Stomach (tissue), 19 donors: ENCODE data around the gene RAB8A. TPM values are rescaled to one million over a fixed set of nuclear protein-coding genes. Genes with fewer than 3 reads are reported as not detected.

ENCODE experiments used
- DNase-seq, 2 donors: peaks; one replicate each; pipeline versions ENCODE4 v3.0.0 to v3.0.0-alpha.2; 2013 to 2019
- H3K27ac ChIP-seq, 5 donors: fragments of 200-600 bp in 4 of 5; sonication (generic) in 4 of 5; one replicate each; pipeline ENCODE4 v1.5.1; 2013 to 2019; ENCODE audit warnings: mild to moderate bottlenecking in 1 of 5, moderate library complexity in 1 of 5
- H3K27me3 ChIP-seq, 3 donors: fragments of 200-600 bp; sonication (generic); one replicate each; pipeline ENCODE4 v1.5.1; 2017 to 2019; ENCODE audit warnings: mixed run types in 1 of 3
- H3K36me3 ChIP-seq, 4 donors: fragments of 200-600 bp; sonication (generic); 1 replicate in 3 of 4; 2 replicates in 1 of 4; pipeline ENCODE4 v1.5.1; 2016 to 2019
- H3K4me1 ChIP-seq, 4 donors: fragments of 200-600 bp; sonication (generic); one replicate each; pipeline ENCODE4 v1.5.1; 2016 to 2019
- H3K4me3 ChIP-seq, 4 donors: fragments of 200-600 bp; sonication (generic) in 3 of 4; one replicate each; pipeline ENCODE4 v1.5.1; 2016 to 2019; ENCODE audit warnings: mild to moderate bottlenecking in 1 of 4
- H3K9me3 ChIP-seq, 4 donors: fragments of 200-600 bp; sonication (generic); one replicate each; pipeline ENCODE4 v1.5.1; 2016 to 2019
- EP300 ChIP-seq: sonication (generic); formaldehyde crosslinking; IDR thresholded peaks from one replicate; pipeline ENCODE4 v1.6.1; 2017; ENCODE audit warnings: antibody characterized with exemption
- POLR2A ChIP-seq, 4 donors: fragments of 450-650 bp; IDR thresholded peaks; one replicate each; pipeline ENCODE4 v1.6.1; 2016; ENCODE audit warnings: antibody characterized with exemption in 4 of 4, control low read depth in 2 of 4, mild to moderate bottlenecking in 1 of 4, moderate library complexity in 1 of 4
- POLR2AphosphoS5 ChIP-seq, 3 donors: sonication (generic); formaldehyde crosslinking; IDR thresholded peaks; one replicate each; pipeline ENCODE4 v1.6.1; 2016; ENCODE audit warnings: antibody characterized with exemption in 3 of 3
- WGBS, 5 donors: extraction: QIAGEN DNeasy Blood & Tissue Kit in 3 of 5; methylation state at CpG; one replicate each; pipeline versions ENCODE4 v1.1.5 to v1.1.7; 2013 to 2018; 5-methylcytosine and 5-hydroxymethylcytosine counted together
- intact Hi-C: fragments of 100-400 bp; cut with DNase I; formaldehyde crosslinking; loops from one replicate; pipeline ENCODE4 v1.15.1; 2023; ENCODE audit warnings: low total_unique reads
- long read RNA-seq, 10 donors: transcript quantifications; one replicate each; lab custom pipeline, GENCODE V29; 2026
- polyA plus RNA-seq, 3 donors: library from polyadenylated mRNA; stranded (reverse); fragments of 200-250 nt; gene quantifications; one replicate each; pipeline ENCODE4 v1.2.3, GENCODE V29; 2013
- total RNA-seq, 5 donors: library from RNA; depleted of rRNA; stranded (reverse); fragments of >200 nt; gene quantifications; one replicate each; pipeline versions ENCODE4 v1.1.0 to v1.2.3, GENCODE V29; 2014 to 2016
- TF ChIP-seq, protein P1 (sequence below), 7 experiments: fragments of 450-650 bp in 4 of 7; fragments of 200-600 bp in 3 of 7; sonication (generic) in 3 of 7; IDR thresholded peaks; one replicate each; pipeline ENCODE4 v1.5.1; 2016 to 2019; ENCODE audit warnings: antibody characterized with exemption in 7 of 7, control low read depth in 2 of 7, mild to moderate bottlenecking in 1 of 7
- donor health status: healthy with polysubstance abuse.
- donor health status: Bipolar disorder and iron deficiency.
- donor health status: healthy.

The RAB8A gene
- total RNA-seq (10 to 100 TPM in 3 of 5 donors, 1 to 10 TPM in 2; 1.8 to 49.4 (median 11.2) TPM), polyA plus RNA-seq (10 to 100 TPM; 25.4 to 63.4 (median 39.4) TPM)
- long read RNA-seq, donor 1, transcript RAB8A-201 (8 exons, 2,827 nt): major isoform, 17 of 24 reads
- long read RNA-seq, donor 1, partial matches to known transcripts: 6 of 24 reads
- long read RNA-seq, donor 1, other reads (novel, unspliced or antisense): 0 of 24 reads
- long read RNA-seq, donor 2, transcript RAB8A-201 (8 exons, 2,827 nt): major isoform, 18 of 27 reads
- long read RNA-seq, donor 2, partial matches to known transcripts: 8 of 27 reads
- long read RNA-seq, donor 2, other reads (novel, unspliced or antisense): 0 of 27 reads
- long read RNA-seq, donor 3, transcript RAB8A-201 (8 exons, 2,827 nt): major isoform, 13 of 25 reads
- long read RNA-seq, donor 3, partial matches to known transcripts: 11 of 25 reads
- long read RNA-seq, donor 3, other reads (novel, unspliced or antisense): 0 of 25 reads
- long read RNA-seq, donor 4, partial matches to known transcripts: 0 of 1 reads
- long read RNA-seq, donor 4, other reads (novel, unspliced or antisense): 0 of 1 reads
- long read RNA-seq, donor 5, transcript RAB8A-201 (8 exons, 2,827 nt): major isoform, 22 of 22 reads
- long read RNA-seq, donor 5, partial matches to known transcripts: 0 of 22 reads
- long read RNA-seq, donor 5, other reads (novel, unspliced or antisense): 0 of 22 reads
- long read RNA-seq, donor 6, transcript RAB8A-201 (8 exons, 2,827 nt): major isoform, 44 of 70 reads
- long read RNA-seq, donor 6, partial matches to known transcripts: 25 of 70 reads
- long read RNA-seq, donor 6, other reads (novel, unspliced or antisense): 0 of 70 reads
- long read RNA-seq, donor 7, transcript RAB8A-201 (8 exons, 2,827 nt): major isoform, 18 of 19 reads
- long read RNA-seq, donor 7, partial matches to known transcripts: 0 of 19 reads
- long read RNA-seq, donor 7, other reads (novel, unspliced or antisense): 0 of 19 reads
- long read RNA-seq, donor 8, transcript RAB8A-201 (8 exons, 2,827 nt): major isoform, 17 of 18 reads
- long read RNA-seq, donor 8, partial matches to known transcripts: 0 of 18 reads
- long read RNA-seq, donor 8, other reads (novel, unspliced or antisense): 0 of 18 reads
- long read RNA-seq, donor 9, transcript RAB8A-201 (8 exons, 2,827 nt): major isoform, 18 of 18 reads
- long read RNA-seq, donor 9, partial matches to known transcripts: 0 of 18 reads
- long read RNA-seq, donor 9, other reads (novel, unspliced or antisense): 0 of 18 reads
- long read RNA-seq, donor 10, transcript RAB8A-201 (8 exons, 2,827 nt): major isoform, 8 of 8 reads
- long read RNA-seq, donor 10, partial matches to known transcripts: 0 of 8 reads
- long read RNA-seq, donor 10, other reads (novel, unspliced or antisense): 0 of 8 reads

DNA sequence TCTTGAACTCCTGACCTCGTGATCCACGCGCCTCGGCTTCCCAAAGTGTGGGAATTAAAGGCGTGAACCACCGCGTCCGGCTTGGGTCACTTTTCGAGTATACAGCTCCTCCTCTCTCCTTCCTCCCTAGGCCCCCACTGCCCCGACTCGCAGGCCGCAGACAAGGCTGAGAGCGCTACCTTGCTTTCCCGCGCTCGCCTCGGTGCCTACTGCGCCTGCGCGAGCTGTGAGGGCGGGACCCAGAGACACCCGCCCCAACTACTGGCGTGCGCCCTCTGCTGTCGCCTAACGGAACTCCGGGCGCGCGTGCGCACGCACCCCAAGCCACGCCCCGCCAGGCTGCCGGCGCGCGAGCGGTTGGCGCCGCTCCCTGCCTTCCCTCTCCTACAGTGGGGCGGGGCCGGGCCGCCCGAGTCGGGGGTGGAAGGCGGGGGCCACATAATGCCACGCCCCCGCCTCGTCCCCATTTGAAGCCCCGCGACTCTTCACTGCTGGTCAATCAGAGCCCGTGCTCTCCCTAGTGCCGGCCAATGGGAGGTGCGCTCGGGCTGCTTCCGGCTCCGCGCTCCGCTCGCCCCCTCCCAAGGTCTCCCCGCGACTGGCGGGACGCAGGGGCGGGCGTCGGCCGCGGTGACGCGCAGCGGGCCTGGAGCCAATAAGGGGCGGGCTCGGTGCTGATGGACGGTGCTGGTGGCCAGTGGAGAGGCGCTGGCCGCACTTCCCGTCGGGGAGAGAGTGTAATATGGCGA, at the start of gene RAB8A:
TSS of gene RAB8A (plus strand) at position 730 of the 749 bp plus-strand sequence. CDS start at position 743, 13 bp downstream.
- H3K4me3 ChIP-seq: peak within 1 kb of the TSS; percentile 79 to 97 (median 89)
- intact Hi-C loops: no loop called here
- peaks cover 0 to 13% (median 5%) of the 10 kb centered on the region in 4 donors for H3K36me3 ChIP-seq
- TF ChIP-seq POLR2A (IDR thresholded peaks at IDR 0.05): no peak
- peak; percentile 56 to 92 (median 87) for TF ChIP-seq POLR2AphosphoS5 (IDR thresholded peaks at IDR 0.05)
- no peak for TF ChIP-seq EP300
- TF ChIP-seq, protein P1, sequence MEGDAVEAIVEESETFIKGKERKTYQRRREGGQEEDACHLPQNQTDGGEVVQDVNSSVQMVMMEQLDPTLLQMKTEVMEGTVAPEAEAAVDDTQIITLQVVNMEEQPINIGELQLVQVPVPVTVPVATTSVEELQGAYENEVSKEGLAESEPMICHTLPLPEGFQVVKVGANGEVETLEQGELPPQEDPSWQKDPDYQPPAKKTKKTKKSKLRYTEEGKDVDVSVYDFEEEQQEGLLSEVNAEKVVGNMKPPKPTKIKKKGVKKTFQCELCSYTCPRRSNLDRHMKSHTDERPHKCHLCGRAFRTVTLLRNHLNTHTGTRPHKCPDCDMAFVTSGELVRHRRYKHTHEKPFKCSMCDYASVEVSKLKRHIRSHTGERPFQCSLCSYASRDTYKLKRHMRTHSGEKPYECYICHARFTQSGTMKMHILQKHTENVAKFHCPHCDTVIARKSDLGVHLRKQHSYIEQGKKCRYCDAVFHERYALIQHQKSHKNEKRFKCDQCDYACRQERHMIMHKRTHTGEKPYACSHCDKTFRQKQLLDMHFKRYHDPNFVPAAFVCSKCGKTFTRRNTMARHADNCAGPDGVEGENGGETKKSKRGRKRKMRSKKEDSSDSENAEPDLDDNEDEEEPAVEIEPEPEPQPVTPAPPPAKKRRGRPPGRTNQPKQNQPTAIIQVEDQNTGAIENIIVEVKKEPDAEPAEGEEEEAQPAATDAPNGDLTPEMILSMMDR (IDR thresholded peaks at IDR 0.05): peak in 6 of 7 experiments; percentile 83 to 100 (median 98)
- peak within 1 kb of the TSS; percentile 90 to 98 (median 96) for H3K27ac ChIP-seq
- H3K4me1 ChIP-seq: peaks cover 49 to 52% (median 51%) of the 10 kb centered on the region in 4 donors
- DNase-seq: peak; percentile 99 to 100
- H3K27me3 ChIP-seq: no peaks in the 10 kb centered on the region
- 0 to 1% (median 1%) methylated on average over 38 to 81 of the region's 81 CpGs for WGBS, 5 donors
- H3K9me3 ChIP-seq: no peaks in the 10 kb centered on the region

DNA sequence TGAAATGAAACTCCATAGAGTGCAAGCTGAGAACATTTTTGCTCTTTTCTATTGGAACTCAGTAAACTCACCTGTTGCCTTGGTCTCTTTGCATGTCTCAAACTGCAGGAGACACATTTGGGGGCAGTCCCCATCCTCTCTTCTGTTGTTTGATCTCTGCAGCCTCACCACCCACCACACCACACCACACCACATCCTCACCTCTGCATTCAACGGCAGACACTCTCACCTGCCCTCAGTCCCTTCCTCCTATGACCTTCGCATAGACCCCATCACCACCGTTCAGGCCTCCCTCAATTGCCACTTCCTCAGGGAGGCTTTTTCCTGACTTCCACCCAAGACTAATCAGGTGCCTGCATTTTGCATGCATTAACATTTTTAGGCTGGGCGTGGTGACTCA, 49.7 kb upstream of the RAB8A start:
- H3K27ac ChIP-seq: no peak overlapping the region
- WGBS, 5 donors: 61 to 88% (median 69%) methylated on average over 4 of the region's 4 CpGs
- intact Hi-C loops: no loop called here
- DNase-seq: peak in 1 of 2 donors; percentile 15
- H3K27me3 ChIP-seq: no peaks in the 10 kb centered on the region
- H3K4me1 ChIP-seq: peaks cover 4 to 13% (median 7%) of the 10 kb centered on the region in 4 donors
- peaks cover 0 to 14% (median 2%) of the 10 kb centered on the region in 4 donors for H3K9me3 ChIP-seq
- H3K4me3 ChIP-seq: no peak overlapping the region
- no peaks in the 10 kb centered on the region for H3K36me3 ChIP-seq
- TF ChIP-seq POLR2AphosphoS5 (IDR thresholded peaks at IDR 0.05): no peak
- no peak for TF ChIP-seq POLR2A (IDR thresholded peaks at IDR 0.05)
- TF ChIP-seq, protein P1 (IDR thresholded peaks at IDR 0.05): no peak
- TF ChIP-seq EP300: no peak

DNA sequence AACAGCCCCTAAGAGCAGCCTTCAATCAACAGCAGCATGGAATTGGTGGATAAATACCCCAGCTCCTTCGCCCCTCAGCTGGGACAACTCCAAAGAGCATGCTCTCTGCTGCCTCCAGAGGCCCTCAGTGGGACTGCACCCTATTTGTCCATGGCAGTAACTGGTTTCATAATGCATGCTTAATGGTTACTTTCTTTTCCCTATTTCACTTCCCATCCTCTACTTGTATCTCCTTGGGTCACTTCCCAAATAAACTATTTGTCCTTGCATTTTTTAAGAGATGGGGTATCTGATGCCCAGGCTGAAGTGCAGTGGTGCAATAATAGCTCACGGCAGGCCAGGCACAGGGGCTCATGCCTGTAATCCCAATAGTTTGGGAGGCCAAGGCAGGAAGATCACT, 48.9 kb upstream of the RAB8A start:
- TF ChIP-seq POLR2A (IDR thresholded peaks at IDR 0.05) (no peak), POLR2AphosphoS5 (IDR thresholded peaks at IDR 0.05) (no peak)
- TF ChIP-seq, protein P1 (IDR thresholded peaks at IDR 0.05): peak in 5 of 7 experiments; percentile 58 to 85 (median 64)
- peak; percentile 70 to 72 for DNase-seq
- no peaks in the 10 kb centered on the region for H3K36me3 ChIP-seq
- H3K4me1 ChIP-seq: peaks cover 6 to 16% (median 12%) of the 10 kb centered on the region in 4 donors
- 65 to 87% (median 82%) methylated on average over 2 of the region's 2 CpGs for WGBS, 5 donors
- no peak overlapping the region for H3K27ac ChIP-seq
- intact Hi-C loops: no loop called here
- H3K4me3 ChIP-seq: no peak overlapping the region
- H3K27me3 ChIP-seq: no peaks in the 10 kb centered on the region
- peaks cover 0 to 9% (median 0%) of the 10 kb centered on the region in 4 donors for H3K9me3 ChIP-seq
